GM18861 (cell line): ENCODE measurements around the gene CIAO3.
"Not testable (repeated sequence)": the region's sequence is repeated elsewhere in the genome, so short reads cannot be mapped to it uniquely, and the experiment has no call there.

ENCODE experiments used
- ATAC-seq: cut with Tn5 transposase; IDR thresholded peaks from one replicate; pipeline ENCODE4 v1.9.1; 2021; ENCODE audit not compliant: unreplicated experiment

The CIAO3 gene

GRCh38 chr16:776298-776697 lies 35.5 kb upstream of the CIAO3 start:
- ATAC-seq = not testable (repeated sequence)

- no peak for ATAC-seq
Observed at GRCh38 chr16:775236-775796, 34.5 kb upstream of the CIAO3 start.

- no peak for ATAC-seq
Observed at GRCh38 chr16:774086-775001, 33.5 kb upstream of the CIAO3 start.

- ATAC-seq = no peak
Observed at GRCh38 chr16:772959-773358, 32.2 kb upstream of the CIAO3 start.

- ATAC-seq = no peak
Observed at GRCh38 chr16:770411-770810, 29.6 kb upstream of the CIAO3 start.

GRCh38 chr16:769934-770333 lies 29.1 kb upstream of the CIAO3 start:
- no peak for ATAC-seq

GRCh38 chr16:769184-769784 lies 28.5 kb upstream of the CIAO3 start:
- ATAC-seq = no peak

GRCh38 chr16:768428-768827 lies 27.6 kb upstream of the CIAO3 start:
- ATAC-seq = no peak

GRCh38 chr16:767743-768235 lies 27.0 kb upstream of the CIAO3 start:
- no peak for ATAC-seq

GRCh38 chr16:766820-767640 lies 26.2 kb upstream of the CIAO3 start:
- no peak for ATAC-seq

GRCh38 chr16:766008-766819 lies 25.4 kb upstream of the CIAO3 start:
- ATAC-seq = no peak

- ATAC-seq = no peak
Observed at GRCh38 chr16:765488-765865, 24.7 kb upstream of the CIAO3 start.

GRCh38 chr16:764848-765487 lies 24.2 kb upstream of the CIAO3 start:
- no peak for ATAC-seq

- no peak for ATAC-seq
Observed at GRCh38 chr16:764184-764750, 23.5 kb upstream of the CIAO3 start.

- no peak for ATAC-seq
Observed at GRCh38 chr16:763369-764183, 22.8 kb upstream of the CIAO3 start.

GRCh38 chr16:762595-763268 lies 21.9 kb upstream of the CIAO3 start:
- no peak for ATAC-seq

GRCh38 chr16:761625-762513 lies 21.1 kb upstream of the CIAO3 start:
- ATAC-seq = no peak
